ENCODE data around the gene SRP14. TPM values are rescaled to one million over a fixed set of nuclear protein-coding genes. Genes with fewer than 3 reads are reported as not detected.
A peak's percentile ranks its signal among the peaks of the same experiment; 100 is the strongest.

The SRP14 gene, protein sequence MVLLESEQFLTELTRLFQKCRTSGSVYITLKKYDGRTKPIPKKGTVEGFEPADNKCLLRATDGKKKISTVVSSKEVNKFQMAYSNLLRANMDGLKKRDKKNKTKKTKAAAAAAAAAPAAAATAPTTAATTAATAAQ
- 100 to 1,000 TPM; 327 to 576 (median 408) TPM for total RNA-seq

DNA sequence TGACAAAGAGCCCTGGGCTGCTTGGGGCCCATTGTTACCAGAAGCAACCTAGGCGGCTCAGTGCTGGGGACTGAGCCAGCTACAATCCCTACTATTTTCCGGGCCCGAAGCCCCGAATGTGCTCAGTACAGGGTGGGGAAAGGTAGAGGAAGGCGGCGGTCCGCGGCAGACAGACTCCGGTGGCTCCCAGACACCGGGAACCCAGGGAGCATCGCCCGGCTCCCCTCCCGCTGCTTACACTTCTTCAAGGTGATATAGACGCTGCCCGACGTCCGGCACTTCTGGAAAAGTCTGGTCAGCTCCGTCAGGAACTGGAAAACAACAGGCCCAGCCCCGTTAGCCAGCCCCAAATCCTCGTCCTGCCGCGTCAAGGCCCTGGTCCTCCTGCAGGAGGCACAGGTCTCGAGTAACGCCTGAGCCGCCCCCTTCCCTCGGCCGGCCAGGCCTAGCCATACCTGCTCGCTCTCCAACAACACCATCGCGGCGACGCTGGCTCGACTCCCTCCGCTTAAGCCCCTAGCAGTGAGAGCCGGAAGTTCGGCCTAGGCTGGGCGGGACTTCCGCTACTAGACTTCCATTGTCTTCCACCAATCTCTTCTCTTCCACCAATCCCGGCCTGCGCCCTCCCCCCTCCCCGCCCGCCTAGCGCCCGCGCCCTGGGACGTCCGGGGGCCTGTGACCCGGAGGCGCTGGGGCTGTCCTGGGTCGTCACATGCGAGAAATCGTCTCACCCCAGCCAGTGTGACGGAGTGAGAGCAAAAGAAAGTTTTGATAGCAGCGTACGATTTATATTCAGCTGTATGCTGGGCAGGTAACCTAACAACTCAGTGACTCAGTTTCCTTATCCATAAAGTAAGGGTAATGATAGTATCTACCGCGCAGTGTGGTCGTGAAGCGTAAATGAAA, at the start of gene SRP14:
Gene SRP14, minus strand, starts transcription at position 544 of the 906 bp plus-strand sequence. Its CDS starts 65 bp downstream, at position 479.
- H3K4me3 ChIP-seq (replicated peaks in 1 of 3) = peak within 1 kb of the TSS; percentile 50 to 73 (median 64)
- no peaks in the 10 kb centered on the region for H3K9me3 ChIP-seq
- H3K27me3 ChIP-seq = no peaks in the 10 kb centered on the region
- intact Hi-C loops (cut with DNase I) = no loop called here
- H3K4me1 ChIP-seq = peaks cover 14% of the 10 kb centered on the region in 2 donors
- H3K36me3 ChIP-seq = peaks cover 27 to 28% of the 10 kb centered on the region in 2 donors
- peak; percentile 97 for DNase-seq
- peak within 1 kb of the TSS; percentile 85 to 98 (median 90) for H3K27ac ChIP-seq
- WGBS, 2 donors = 1% methylated on average over 34 to 44 of the region's 59 CpGs
- TF ChIP-seq POLR2A (IDR thresholded peaks at IDR 0.05) = peak in 1 of 2 donors; percentile 90
- TF ChIP-seq, protein P1, sequence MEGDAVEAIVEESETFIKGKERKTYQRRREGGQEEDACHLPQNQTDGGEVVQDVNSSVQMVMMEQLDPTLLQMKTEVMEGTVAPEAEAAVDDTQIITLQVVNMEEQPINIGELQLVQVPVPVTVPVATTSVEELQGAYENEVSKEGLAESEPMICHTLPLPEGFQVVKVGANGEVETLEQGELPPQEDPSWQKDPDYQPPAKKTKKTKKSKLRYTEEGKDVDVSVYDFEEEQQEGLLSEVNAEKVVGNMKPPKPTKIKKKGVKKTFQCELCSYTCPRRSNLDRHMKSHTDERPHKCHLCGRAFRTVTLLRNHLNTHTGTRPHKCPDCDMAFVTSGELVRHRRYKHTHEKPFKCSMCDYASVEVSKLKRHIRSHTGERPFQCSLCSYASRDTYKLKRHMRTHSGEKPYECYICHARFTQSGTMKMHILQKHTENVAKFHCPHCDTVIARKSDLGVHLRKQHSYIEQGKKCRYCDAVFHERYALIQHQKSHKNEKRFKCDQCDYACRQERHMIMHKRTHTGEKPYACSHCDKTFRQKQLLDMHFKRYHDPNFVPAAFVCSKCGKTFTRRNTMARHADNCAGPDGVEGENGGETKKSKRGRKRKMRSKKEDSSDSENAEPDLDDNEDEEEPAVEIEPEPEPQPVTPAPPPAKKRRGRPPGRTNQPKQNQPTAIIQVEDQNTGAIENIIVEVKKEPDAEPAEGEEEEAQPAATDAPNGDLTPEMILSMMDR (IDR thresholded peaks at IDR 0.05) = peak in 4 of 6 experiments; percentile 12 to 41 (median 22)

DNA sequence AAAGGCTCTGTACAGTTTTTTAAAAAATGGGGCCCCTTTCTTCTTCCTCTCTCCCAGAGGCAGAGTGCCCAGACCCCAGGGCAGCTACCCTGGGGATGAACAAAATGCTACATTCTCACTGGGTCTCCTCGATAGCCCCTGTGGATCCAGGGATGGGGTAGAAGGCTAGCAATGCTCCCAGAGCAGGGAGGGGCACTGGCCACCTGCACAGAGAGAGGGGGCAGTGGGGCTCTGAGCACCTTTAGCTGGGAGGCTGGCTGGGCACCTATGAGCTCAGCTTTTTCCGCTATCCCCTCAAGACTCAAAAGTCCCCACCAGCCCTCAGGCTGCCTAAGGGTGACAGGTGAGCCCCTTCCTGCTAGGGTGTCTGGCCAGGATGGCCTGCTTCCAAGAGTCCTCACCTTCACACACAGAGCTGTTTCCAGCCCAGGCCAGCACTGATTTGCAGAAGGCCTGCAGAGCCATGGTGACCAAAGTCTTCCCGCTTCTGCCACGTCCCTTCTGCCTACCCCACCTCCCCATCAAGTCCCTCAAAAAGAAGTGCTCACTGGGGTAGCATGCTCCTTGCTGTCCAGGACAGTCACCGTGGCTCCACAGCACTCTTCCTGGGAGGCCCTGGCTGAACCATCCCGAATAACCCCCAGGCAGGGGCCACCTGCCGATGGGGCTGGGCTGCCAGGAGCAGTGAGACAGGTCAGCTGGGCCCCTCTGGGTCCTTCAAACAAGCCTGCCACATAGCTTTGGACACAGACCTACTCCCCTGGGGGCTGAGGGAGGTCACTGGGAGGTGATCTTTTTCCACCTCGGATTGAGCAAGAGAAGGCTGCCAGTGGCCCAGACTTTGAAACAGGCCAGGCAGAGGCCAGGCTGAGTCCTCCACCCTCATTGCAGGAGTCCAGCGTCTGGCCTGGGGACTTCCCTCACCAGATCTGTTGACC, 49.3 kb upstream of the SRP14 start:
- intact Hi-C loops (cut with DNase I) = no loop called here
- DNase-seq = peak; percentile 66 to 68
- TF ChIP-seq, protein P1 (IDR thresholded peaks at IDR 0.05) = no peak
- no peak for TF ChIP-seq POLR2A (IDR thresholded peaks at IDR 0.05)
- H3K4me3 ChIP-seq (replicated peaks in 1 of 3) = no peak overlapping the region
- peak overlapping the region; percentile 57 to 89 (median 73) for H3K27ac ChIP-seq
- H3K27me3 ChIP-seq = no peaks in the 10 kb centered on the region
- H3K9me3 ChIP-seq = no peaks in the 10 kb centered on the region
- H3K4me1 ChIP-seq = peaks cover 78 to 100% of the 10 kb centered on the region in 2 donors
- peaks cover 8 to 18% of the 10 kb centered on the region in 2 donors for H3K36me3 ChIP-seq
- WGBS, 2 donors = 61 to 70% methylated on average over 5 to 8 of the region's 9 CpGs

DNA sequence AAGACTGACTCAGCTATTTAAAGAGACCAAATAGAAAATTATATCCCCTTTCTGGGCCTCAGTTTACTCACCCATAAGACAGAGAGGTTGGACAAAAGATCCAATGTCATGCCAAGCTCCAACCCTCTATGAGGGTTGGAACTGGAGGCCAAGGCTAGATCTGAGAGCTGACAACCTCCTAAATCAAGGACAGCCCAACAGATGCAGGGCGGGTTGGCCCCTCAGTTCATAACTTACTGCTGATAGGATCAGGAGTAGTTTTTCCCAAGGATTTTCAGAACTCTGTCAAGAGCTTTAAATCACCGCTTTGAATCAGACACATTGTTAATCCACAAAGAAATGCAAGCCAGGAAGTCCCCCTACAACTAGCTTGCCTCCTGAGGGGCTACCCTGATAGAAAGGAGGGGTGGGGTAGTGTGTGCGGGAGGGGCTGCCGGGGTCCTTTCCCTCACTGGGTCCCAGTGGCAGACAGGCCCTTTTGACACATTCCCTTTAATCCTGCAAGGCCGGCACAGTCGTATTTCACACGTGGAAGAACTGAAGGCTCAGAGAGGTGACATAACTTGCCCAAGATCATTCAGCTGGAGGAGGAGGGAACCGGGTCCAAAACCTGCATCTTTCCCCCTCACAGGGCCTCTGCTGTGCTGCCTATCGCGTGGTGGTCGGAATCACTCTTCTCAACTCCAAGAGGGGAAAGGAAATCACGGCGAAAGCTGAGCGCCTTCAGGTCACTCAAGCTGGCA, 48.3 kb upstream of the SRP14 start:
- 64 to 69% methylated on average over 14 of the region's 14 CpGs for WGBS, 2 donors
- H3K4me1 ChIP-seq = peaks cover 78 to 98% of the 10 kb centered on the region in 2 donors
- no peaks in the 10 kb centered on the region for H3K27me3 ChIP-seq
- peaks cover 8 to 18% of the 10 kb centered on the region in 2 donors for H3K36me3 ChIP-seq
- H3K27ac ChIP-seq = peak overlapping the region; percentile 57 to 89 (median 73)
- peak; percentile 37 to 48 for DNase-seq
- intact Hi-C loops (cut with DNase I) = no loop called here
- no peak overlapping the region for H3K4me3 ChIP-seq (replicated peaks in 1 of 3)
- TF ChIP-seq, protein P1 (IDR thresholded peaks at IDR 0.05) = no peak
- no peak for TF ChIP-seq POLR2A (IDR thresholded peaks at IDR 0.05)
- H3K9me3 ChIP-seq = no peaks in the 10 kb centered on the region

DNA sequence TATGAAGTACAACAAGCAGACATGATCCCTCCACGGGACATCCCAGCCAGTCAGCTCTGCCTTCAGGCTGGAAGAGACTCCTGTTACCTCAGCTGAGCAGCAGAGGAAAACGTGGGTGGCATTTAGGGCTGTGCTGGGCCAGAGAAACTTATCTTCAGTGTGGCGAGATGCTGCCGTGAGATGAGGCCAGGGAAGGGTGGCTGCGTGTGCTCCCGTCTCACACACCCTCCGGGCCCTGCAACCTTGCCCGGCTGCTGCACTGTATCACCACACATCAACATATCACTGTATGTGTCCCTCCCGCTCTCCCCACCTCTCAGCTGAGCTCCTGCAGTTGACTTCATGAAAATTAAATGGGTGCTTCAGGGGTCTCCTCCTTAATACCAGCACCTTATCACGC, 46.3 kb upstream of the SRP14 start:
- Histone ChIP-seq H3K4me3 (replicated peaks in 1 of 3) (no peak overlapping the region), H3K4me1 (peaks cover 90 to 95% of the 10 kb centered on the region in 2 donors), H3K36me3 (peaks cover 0 to 5% of the 10 kb centered on the region in 2 donors), H3K9me3 (no peaks in the 10 kb centered on the region), H3K27ac (peak overlapping the region; percentile 38 to 89 (median 71)), H3K27me3 (no peaks in the 10 kb centered on the region)
- intact Hi-C loops (cut with DNase I) = no loop called here
- no peak for DNase-seq
- TF ChIP-seq, protein P1 (IDR thresholded peaks at IDR 0.05) = no peak
- TF ChIP-seq POLR2A (IDR thresholded peaks at IDR 0.05) = no peak
- 67% methylated on average over 10 of the region's 10 CpGs for WGBS, 2 donors
